B cell (primary cell): ENCODE results near the gene PRKAB1. TPM values are rescaled to one million over a fixed set of nuclear protein-coding genes. Genes with fewer than 3 reads are reported as not detected.

Source experiments
- ATAC-seq: fragments of 200-7000 bp; cut with Tn5 transposase; one replicate; pipeline ENCODE4 v1.10.0; 2021; ENCODE audit warnings: low read depth, mild to moderate bottlenecking, moderate number of reproducible peaks, moderate library complexity
- CTCF ChIA-PET: fragments of 350-600 bp; sonication (Branson Sonifier 250); formaldehyde crosslinking; loops from one replicate; lab custom pipeline; 2021; ENCODE audit warnings: antibody characterized with exemption, inconsistent platforms; lab: Charles Lee
- POLR2A ChIA-PET: fragments of 350-600 bp; sonication (Branson Sonifier 250); formaldehyde crosslinking; loops from one replicate; lab custom pipeline; 2021; ENCODE audit warnings: antibody characterized with exemption; lab: Charles Lee
- DNase-seq: peaks from one replicate; pipeline ENCODE4 v3.0.0; 2013
- H2AFZ ChIP-seq: 2 replicates; pipeline ENCODE4 v1.6.1; 2012; ENCODE audit warnings: mild to moderate bottlenecking, low read depth, low read length; ENCODE audit not compliant: insufficient read depth, poor library complexity, severe bottlenecking
- H3K27ac ChIP-seq, 2 donors: 1 replicate in 1 of 2; 2 replicates in 1 of 2; pipeline ENCODE4 v1.5.1; 2012 to 2013; ENCODE audit warnings: low read length in 2 of 2, mild to moderate bottlenecking in 2 of 2, moderate library complexity in 1 of 2
- H3K27me3 ChIP-seq, 4 experiments: fragments of 200-600 bp in 1 of 4; sonication (generic) in 1 of 4; replicated peaks in 1 of 4; 1 replicate in 2 of 4; 2 replicates in 2 of 4; pipeline versions ENCODE4 v1.6.1 to v1.7.0; 2013 to 2016; ENCODE audit warnings: low read length in 3 of 4, mild to moderate bottlenecking in 2 of 4, mixed read lengths in 1 of 4, moderate library complexity in 1 of 4; ENCODE audit not compliant: insufficient read depth in 4 of 4, control insufficient read depth in 3 of 4; ENCODE audit errors: control extremely low read depth in 1 of 4
- H3K36me3 ChIP-seq, 2 experiments: replicated peaks in 1 of 2; 1 replicate in 1 of 2; 2 replicates in 1 of 2; pipeline versions ENCODE4 v1.6.1 to v1.7.1; 2013; ENCODE audit warnings: low read length in 1 of 2; ENCODE audit not compliant: insufficient read depth in 2 of 2, control insufficient read depth in 1 of 2; ENCODE audit errors: control extremely low read depth in 1 of 2, extremely low read depth in 1 of 2
- H3K4me1 ChIP-seq, 2 donors: fragments of 200-600 bp in 1 of 2; sonication (generic) in 1 of 2; 1 replicate in 1 of 2; 2 replicates in 1 of 2; pipeline versions ENCODE4 v1.5.1 to v1.6.1; 2013 to 2017; ENCODE audit warnings: low read length in 2 of 2; ENCODE audit not compliant: control insufficient read depth in 2 of 2, insufficient read depth in 2 of 2
- H3K4me2 ChIP-seq: replicated peaks from 2 replicates; pipeline ENCODE3; 2012; ENCODE audit warnings: mild to moderate bottlenecking, low read depth, low read length; ENCODE audit not compliant: poor library complexity, severe bottlenecking
- H3K4me3 ChIP-seq, 5 experiments: fragments of 200-600 bp in 1 of 5; sonication (generic) in 1 of 5; 1 replicate in 3 of 5; 2 replicates in 2 of 5; pipeline versions ENCODE4 v1.5.1 to v1.7.0; 2011 to 2016; ENCODE audit warnings: low read length in 4 of 5, mild to moderate bottlenecking in 4 of 5, low read depth in 2 of 5, control low read depth in 1 of 5, moderate library complexity in 1 of 5; ENCODE audit not compliant: insufficient read depth in 1 of 5; ENCODE audit errors: control extremely low read depth in 1 of 5, extremely low read depth in 1 of 5
- H3K79me2 ChIP-seq: fragments of 200-600 bp; sonication (generic); one replicate; pipeline ENCODE4 v1.6.0; 2016; ENCODE audit warnings: low read length; ENCODE audit not compliant: control insufficient read depth, insufficient read depth
- H3K9ac ChIP-seq: fragments of 200-600 bp; sonication (generic); 2 replicates; pipeline ENCODE4 v1.6.1; 2017; ENCODE audit warnings: mild to moderate bottlenecking, low read length, moderate library complexity
- H3K9me3 ChIP-seq, 3 donors: one replicate each; pipeline versions ENCODE4 v1.6.1 to v1.7.1; 2013; ENCODE audit warnings: low read length in 2 of 3; ENCODE audit not compliant: control insufficient read depth in 2 of 3, insufficient read depth in 1 of 3; ENCODE audit errors: control extremely low read depth in 1 of 3
- H4K20me1 ChIP-seq: 2 replicates; pipeline ENCODE4 v1.6.0; 2012; ENCODE audit warnings: mild to moderate bottlenecking, low read length; ENCODE audit not compliant: insufficient read depth, control insufficient read depth, poor library complexity, severe bottlenecking
- H3K27ac Mint-ChIP-seq: one replicate; pipeline ENCODE4 v1.8.0; 2021; ENCODE audit warnings: mixed read lengths
- H3K27me3 Mint-ChIP-seq: one replicate; pipeline ENCODE4 v1.8.0; 2021; ENCODE audit warnings: mixed read lengths
- H3K4me1 Mint-ChIP-seq: one replicate; pipeline ENCODE4 v1.8.0; 2021; ENCODE audit warnings: mixed read lengths
- H3K4me3 Mint-ChIP-seq: one replicate; pipeline ENCODE4 v1.8.0; 2021; ENCODE audit warnings: mixed read lengths
- H3K9me3 Mint-ChIP-seq: one replicate; pipeline ENCODE4 v1.8.0; 2022; ENCODE audit warnings: mixed read lengths; ENCODE audit not compliant: insufficient read depth
- EZH2 ChIP-seq: IDR thresholded peaks from 2 replicates; pipeline ENCODE4 v1.6.1; 2012; ENCODE audit warnings: borderline replicate concordance, low read depth, mild to moderate bottlenecking, moderate library complexity, low read length; ENCODE audit not compliant: insufficient read depth, poor library complexity, severe bottlenecking
- WGBS: methylation state at CpG from one replicate; pipeline ENCODE4 v1.1.5; 2013; ENCODE audit warnings: missing lambda C conversion rate; ENCODE audit not compliant: insufficient coverage; 5-methylcytosine and 5-hydroxymethylcytosine counted together
- intact Hi-C: fragments of 100-400 bp; cut with micrococcal nuclease; formaldehyde crosslinking; loops from one replicate; pipeline ENCODE4 v1.10.0; 2022
- polyA plus RNA-seq: library from polyadenylated mRNA; depleted of rRNA; stranded (reverse); fragments of >200 nt; gene quantifications from 2 replicates; pipeline ENCODE4 v1.2.3, GENCODE V29; 2012
- total RNA-seq, 2 donors: library from RNA; stranded (reverse); fragments of 120-200 nt in 1 of 2; gene quantifications; 1 replicate in 1 of 2; 2 replicates in 1 of 2; pipeline versions ENCODE4 v1.2.3 to v1.2.4, GENCODE V29; 2013 to 2022
- TF ChIP-seq, protein P1 (sequence below): fragments of 200-600 bp; IDR thresholded peaks from one replicate; pipeline ENCODE4 v1.8.0; 2022; ENCODE audit warnings: antibody characterized with exemption, mild to moderate bottlenecking

Gene PRKAB1
- total and polyA plus RNA-seq, 2 donors (not counting 1 experiment from before 2014, with no cell fraction given), result 36.4 to 56.4 TPM

DNA sequence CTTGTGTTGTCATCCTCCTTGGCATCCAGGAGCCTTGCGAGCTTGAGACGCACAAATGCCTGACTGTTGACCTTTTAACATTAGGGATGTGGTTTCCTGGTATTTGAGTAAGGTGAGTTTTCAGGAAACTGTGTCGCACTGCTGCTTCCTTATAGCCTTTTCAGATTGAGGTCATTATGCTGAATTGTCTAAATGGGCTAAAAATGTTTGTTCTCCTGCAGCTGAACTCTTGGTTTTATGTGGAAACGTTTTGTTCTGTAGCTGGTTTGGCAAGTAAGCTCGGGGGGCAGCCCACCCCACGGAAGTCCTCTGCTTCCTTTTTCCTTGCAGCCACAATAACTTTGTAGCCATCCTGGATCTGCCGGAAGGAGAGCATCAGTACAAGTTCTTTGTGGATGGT is 5.7 kb downstream of the PRKAB1 start:
- Histone ChIP-seq H3K4me3 (no peak overlapping the region), H3K27me3 (no peaks in the 10 kb centered on the region), H4K20me1 (no peaks in the 10 kb centered on the region), H3K9ac (no peak overlapping the region), H3K36me3 (peaks cover 21 to 78% of the 10 kb centered on the region in 2 experiments), H3K79me2 (peaks cover under 1% of the 10 kb centered on the region), H2AFZ (no peak overlapping the region), H3K4me2 (no peak overlapping the region), H3K4me1 (peaks cover 7 to 15% of the 10 kb centered on the region in 2 donors), H3K9me3 (no peaks in the 10 kb centered on the region), H3K27ac (peak overlapping the region in 1 of 2 donors; percentile 1)
- Mint-ChIP-seq H3K4me1 (peaks cover 40% of the 10 kb centered on the region), H3K9me3 (no peaks in the 10 kb centered on the region), H3K4me3 (no peak overlapping the region), H3K27ac (peak overlapping the region; percentile 68), H3K27me3 (no peaks in the 10 kb centered on the region)
- ATAC-seq, result no peak
- no peak for DNase-seq
- intact Hi-C loops, result no loop called here
- ChIA-PET CTCF (interaction anchor here (1.1 kb wide), 1 partner anchor 11 kb away, joined by 3 read pairs; no protein-coding TSS in a partner anchor), POLR2A (no interaction called here)
- 23% methylated on average over 6 of the region's 7 CpGs for WGBS
- TF ChIP-seq, protein P1, sequence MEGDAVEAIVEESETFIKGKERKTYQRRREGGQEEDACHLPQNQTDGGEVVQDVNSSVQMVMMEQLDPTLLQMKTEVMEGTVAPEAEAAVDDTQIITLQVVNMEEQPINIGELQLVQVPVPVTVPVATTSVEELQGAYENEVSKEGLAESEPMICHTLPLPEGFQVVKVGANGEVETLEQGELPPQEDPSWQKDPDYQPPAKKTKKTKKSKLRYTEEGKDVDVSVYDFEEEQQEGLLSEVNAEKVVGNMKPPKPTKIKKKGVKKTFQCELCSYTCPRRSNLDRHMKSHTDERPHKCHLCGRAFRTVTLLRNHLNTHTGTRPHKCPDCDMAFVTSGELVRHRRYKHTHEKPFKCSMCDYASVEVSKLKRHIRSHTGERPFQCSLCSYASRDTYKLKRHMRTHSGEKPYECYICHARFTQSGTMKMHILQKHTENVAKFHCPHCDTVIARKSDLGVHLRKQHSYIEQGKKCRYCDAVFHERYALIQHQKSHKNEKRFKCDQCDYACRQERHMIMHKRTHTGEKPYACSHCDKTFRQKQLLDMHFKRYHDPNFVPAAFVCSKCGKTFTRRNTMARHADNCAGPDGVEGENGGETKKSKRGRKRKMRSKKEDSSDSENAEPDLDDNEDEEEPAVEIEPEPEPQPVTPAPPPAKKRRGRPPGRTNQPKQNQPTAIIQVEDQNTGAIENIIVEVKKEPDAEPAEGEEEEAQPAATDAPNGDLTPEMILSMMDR, result no peak
- TF ChIP-seq EZH2, result no peak

DNA sequence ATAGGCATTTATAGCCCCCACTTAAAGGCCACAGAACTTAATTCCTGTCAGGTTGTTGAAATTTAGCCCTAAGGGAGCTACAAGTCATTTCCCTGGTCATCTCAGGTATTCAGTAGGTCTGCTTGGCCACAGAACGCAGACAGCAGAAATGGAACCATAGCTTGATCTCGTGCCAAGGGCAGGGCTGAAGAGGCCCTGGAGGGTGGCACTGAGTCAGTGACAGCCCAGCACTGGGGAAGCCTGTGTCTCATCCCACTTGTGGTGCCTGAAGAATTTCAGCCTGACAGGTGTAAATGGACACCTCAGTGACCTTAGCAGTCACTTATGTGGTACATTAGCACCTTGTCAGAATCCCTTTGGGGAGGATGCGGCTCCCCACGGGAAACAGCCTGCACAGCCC is 6.6 kb downstream of the PRKAB1 start:
- Histone ChIP-seq H3K27me3 (no peaks in the 10 kb centered on the region), H3K36me3 (peaks cover 21 to 87% of the 10 kb centered on the region in 2 experiments), H3K4me3 (no peak overlapping the region), H4K20me1 (no peaks in the 10 kb centered on the region), H3K79me2 (no peaks in the 10 kb centered on the region), H3K9me3 (no peaks in the 10 kb centered on the region), H3K27ac (no peak overlapping the region), H3K4me1 (peaks cover 6 to 7% of the 10 kb centered on the region in 2 donors), H3K4me2 (no peak overlapping the region), H2AFZ (no peak overlapping the region), H3K9ac (no peak overlapping the region)
- H3K27ac Mint-ChIP-seq, result no peak overlapping the region
- ChIA-PET CTCF (no interaction called here), POLR2A (no interaction called here)
- 100% methylated on average over 3 of the region's 4 CpGs for WGBS
- H3K4me1 Mint-ChIP-seq, result peaks cover 40% of the 10 kb centered on the region
- intact Hi-C loops, result no loop called here
- H3K27me3 Mint-ChIP-seq, result no peaks in the 10 kb centered on the region
- ATAC-seq, result no peak
- H3K4me3 Mint-ChIP-seq, result no peak overlapping the region
- DNase-seq, result no peak
- TF ChIP-seq EZH2, result no peak
- TF ChIP-seq, protein P1, result no peak
- H3K9me3 Mint-ChIP-seq, result no peaks in the 10 kb centered on the region
